Thyroid gland (tissue), 4 donors: ENCODE measurements around the gene DIPK1C.

Source experiments
- CTCF ChIP-seq, 6 experiments: fragments of 200-600 bp in 3 of 6; fragments of 450-650 bp in 3 of 6; sonication (generic) in 3 of 6; IDR thresholded peaks; one replicate each; pipeline ENCODE4 v1.5.1; 2016 to 2019; ENCODE audit warnings: antibody characterized with exemption in 6 of 6, mild to moderate bottlenecking in 2 of 6, inconsistent platforms in 1 of 6, moderate library complexity in 1 of 6
- POLR2A ChIP-seq, 2 donors: fragments of 450-650 bp; IDR thresholded peaks; one replicate each; pipeline ENCODE4 v1.6.1; 2017; ENCODE audit warnings: antibody characterized with exemption in 2 of 2, mild to moderate bottlenecking in 2 of 2, moderate library complexity in 1 of 2

DNA sequence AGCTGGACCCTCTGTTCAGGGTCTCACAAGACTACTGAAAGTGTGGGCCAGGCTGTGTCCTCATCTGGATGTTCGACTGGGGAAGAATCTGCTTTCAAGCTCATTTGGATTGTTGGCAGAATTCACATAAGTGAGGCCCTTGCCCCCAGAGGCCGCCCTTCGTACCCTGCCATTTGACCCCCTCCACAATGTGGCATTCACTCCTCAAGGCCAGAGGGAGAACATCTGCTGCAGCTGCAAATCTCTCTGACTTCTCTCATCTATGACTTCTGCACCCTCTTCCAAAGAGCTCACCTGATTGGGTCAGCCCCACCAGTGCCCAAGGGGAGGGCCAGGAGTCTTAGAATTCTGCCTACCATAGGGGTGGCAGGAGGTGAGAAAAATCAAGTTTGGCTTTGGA lies 35.2 kb upstream of the DIPK1C start:
- no peak for TF ChIP-seq POLR2A (IDR thresholded peaks at IDR 0.05)
- TF ChIP-seq CTCF (IDR thresholded peaks at IDR 0.05) = no peak
